ENCODE data around the gene NAXD. TPM values are rescaled to one million over a fixed set of nuclear protein-coding genes. Genes with fewer than 3 reads are reported as not detected.

Gene NAXD
- polyA plus RNA-seq, 1 donor from 2014 or later: 58.1 TPM

GRCh38 chr13:110576070-110576394 is 39.3 kb upstream of the NAXD start:
- no peak overlapping the region for H2AFZ ChIP-seq (ENCODE audit: low read depth, low read length)
- H3F3A ChIP-seq (ENCODE audit: insufficient read depth, low read length, poor library complexity, severe bottlenecking): no peaks in the 10 kb centered on the region
- H3K9me2 ChIP-seq (ENCODE audit: insufficient read depth, low read length): no peaks in the 10 kb centered on the region
- H3K79me2 ChIP-seq (replicated peaks; ENCODE audit: insufficient read depth, low read length): no peaks in the 10 kb centered on the region
- no peak overlapping the region for H3K27ac ChIP-seq (ENCODE audit: low read length)
- H3K9me3 ChIP-seq (ENCODE audit: low read length): no peaks in the 10 kb centered on the region
- H3K4me3 ChIP-seq (ENCODE audit: low read length): no peak overlapping the region
- no peaks in the 10 kb centered on the region for H3K27me3 ChIP-seq (ENCODE audit: insufficient read depth, low read depth, low read length)
- H4K20me1 ChIP-seq (ENCODE audit: insufficient read depth): no peaks in the 10 kb centered on the region
- H3K4me2 ChIP-seq (ENCODE audit: low read length): no peak overlapping the region
- no peak for TF ChIP-seq CTCF (IDR thresholded peaks at IDR 0.05; ENCODE audit: poor library complexity, severe bottlenecking)
- TF ChIP-seq RAD21 (conservative IDR thresholded peaks at IDR 0.05): no peak
- TF ChIP-seq TAF1 (IDR thresholded peaks at IDR 0.05; ENCODE audit: low read depth): no peak
- TF ChIP-seq EZH2 (IDR thresholded peaks at IDR 0.05; ENCODE audit: borderline replicate concordance, insufficient read depth, low read length, poor library complexity, severe bottlenecking): no peak
- no peak for TF ChIP-seq POLR2AphosphoS5 (IDR thresholded peaks at IDR 0.05)
- no peak for TF ChIP-seq MXI1 (conservative IDR thresholded peaks at IDR 0.05; ENCODE audit: poor library complexity, severe bottlenecking)
- no peak for TF ChIP-seq REST (IDR thresholded peaks at IDR 0.05; ENCODE audit: borderline replicate concordance)
- TF ChIP-seq SMC3 (conservative IDR thresholded peaks at IDR 0.05; ENCODE audit: poor library complexity): no peak
- TF ChIP-seq EP300 (conservative IDR thresholded peaks at IDR 0.05; ENCODE audit: poor library complexity, severe bottlenecking): no peak
- no peaks in the 10 kb centered on the region for H3K36me3 ChIP-seq (ENCODE audit: insufficient read depth, low read length)
- no peak overlapping the region for H3K9ac ChIP-seq (ENCODE audit: low read length)

GRCh38 chr13:110576736-110577476 is 38.4 kb upstream of the NAXD start:
- Histone ChIP-seq H3K9me3 (ENCODE audit: low read length) (no peaks in the 10 kb centered on the region), H3K27ac (ENCODE audit: low read length) (no peak overlapping the region), H3F3A (ENCODE audit: insufficient read depth, low read length, poor library complexity, severe bottlenecking) (no peaks in the 10 kb centered on the region), H3K36me3 (ENCODE audit: insufficient read depth, low read length) (no peaks in the 10 kb centered on the region), H3K9me2 (ENCODE audit: insufficient read depth, low read length) (no peaks in the 10 kb centered on the region), H3K27me3 (ENCODE audit: insufficient read depth, low read depth, low read length) (no peaks in the 10 kb centered on the region), H3K79me2 (replicated peaks; ENCODE audit: insufficient read depth, low read length) (no peaks in the 10 kb centered on the region), H4K20me1 (ENCODE audit: insufficient read depth) (no peaks in the 10 kb centered on the region), H3K9ac (ENCODE audit: low read length) (no peak overlapping the region), H3K4me2 (ENCODE audit: low read length) (no peak overlapping the region), H2AFZ (ENCODE audit: low read depth, low read length) (no peak overlapping the region), H3K4me3 (ENCODE audit: low read length) (no peak overlapping the region)
- TF ChIP-seq REST (IDR thresholded peaks at IDR 0.05; ENCODE audit: borderline replicate concordance) (no peak), EZH2 (IDR thresholded peaks at IDR 0.05; ENCODE audit: borderline replicate concordance, insufficient read depth, low read length, poor library complexity, severe bottlenecking) (no peak), EP300 (conservative IDR thresholded peaks at IDR 0.05; ENCODE audit: poor library complexity, severe bottlenecking) (no peak), CTCF (IDR thresholded peaks at IDR 0.05; ENCODE audit: poor library complexity, severe bottlenecking) (no peak), TAF1 (IDR thresholded peaks at IDR 0.05; ENCODE audit: low read depth) (no peak), MXI1 (conservative IDR thresholded peaks at IDR 0.05; ENCODE audit: poor library complexity, severe bottlenecking) (no peak), RAD21 (conservative IDR thresholded peaks at IDR 0.05) (no peak)

Data from neural cell (in vitro differentiated cells).